Osteocyte (in vitro differentiated cells): ENCODE results near the gene RASSF1. TPM values are rescaled to one million over a fixed set of nuclear protein-coding genes. Genes with fewer than 3 reads are reported as not detected.

Experiments used
- DNase-seq: peaks from one replicate; pipeline ENCODE4 v3.0.0; 2021; ENCODE audit warnings: mixed read lengths; ENCODE audit not compliant: unreplicated experiment; ENCODE audit errors: extremely low spot score
- H3K27ac Mint-ChIP-seq: one replicate; pipeline ENCODE4 v1.8.0; 2021; ENCODE audit warnings: mild to moderate bottlenecking, mixed read lengths; ENCODE audit not compliant: unreplicated experiment
- H3K27me3 Mint-ChIP-seq: one replicate; pipeline ENCODE4 v1.8.0; 2021; ENCODE audit warnings: mixed read lengths; ENCODE audit not compliant: unreplicated experiment
- H3K36me3 Mint-ChIP-seq: one replicate; pipeline ENCODE4 v1.8.0; 2021; ENCODE audit warnings: mixed read lengths; ENCODE audit not compliant: unreplicated experiment
- H3K4me1 Mint-ChIP-seq: one replicate; pipeline ENCODE4 v1.8.0; 2021; ENCODE audit warnings: mixed read lengths; ENCODE audit not compliant: unreplicated experiment
- H3K4me3 Mint-ChIP-seq: one replicate; pipeline ENCODE4 v1.8.0; 2021; ENCODE audit warnings: mild to moderate bottlenecking, moderate library complexity, mixed read lengths; ENCODE audit not compliant: unreplicated experiment
- H3K9me3 Mint-ChIP-seq: one replicate; pipeline ENCODE4 v1.8.0; 2021; ENCODE audit warnings: mixed read lengths; ENCODE audit not compliant: unreplicated experiment
- total RNA-seq: library from RNA; stranded (reverse); gene quantifications from 2 replicates; pipeline ENCODE4 v1.2.1, GENCODE V29; 2021
- TF ChIP-seq, protein P1 (sequence below): fragments of 200-600 bp; sonication (generic); IDR thresholded peaks from 2 replicates; pipeline ENCODE4 v1.5.0; 2021; ENCODE audit warnings: antibody characterized with exemption, mild to moderate bottlenecking, moderate library complexity

Gene RASSF1
- total RNA-seq, 1 donor from 2014 or later, result 12.8 TPM

DNA sequence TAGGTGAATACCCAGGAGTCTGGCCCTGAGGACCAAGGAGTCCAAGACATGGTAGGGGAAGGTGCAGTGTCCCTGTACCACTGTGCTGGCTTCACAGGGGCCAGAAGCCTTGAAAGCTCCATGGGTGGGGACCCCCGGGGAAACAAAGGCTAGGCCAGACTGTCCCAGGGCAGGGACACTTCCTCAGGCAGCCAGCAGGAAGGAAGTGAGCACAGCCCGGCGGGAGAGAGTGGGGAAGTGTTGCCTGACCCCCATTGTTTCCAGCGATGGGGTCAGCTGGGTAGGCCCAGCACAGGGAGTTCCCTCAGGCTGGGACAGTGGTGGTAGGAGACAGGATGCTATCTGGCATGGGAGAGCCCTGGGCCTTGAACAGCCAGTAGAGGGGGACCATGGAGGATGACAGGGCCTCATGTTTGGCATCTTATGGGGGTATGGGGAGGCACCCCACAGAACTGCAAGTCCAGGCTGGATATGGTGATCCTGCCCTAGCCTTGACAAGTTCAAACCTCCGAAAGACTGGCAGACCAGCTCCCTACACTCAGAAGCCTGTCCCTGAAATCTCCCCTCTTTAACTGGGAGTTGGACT lies 16.9 kb downstream of the RASSF1 start:
- no peaks in the 10 kb centered on the region for H3K36me3 Mint-ChIP-seq
- no peak overlapping the region for H3K27ac Mint-ChIP-seq
- no peaks in the 10 kb centered on the region for H3K9me3 Mint-ChIP-seq
- H3K4me3 Mint-ChIP-seq, result no peak overlapping the region
- H3K27me3 Mint-ChIP-seq, result no peaks in the 10 kb centered on the region
- DNase-seq, result no peak
- H3K4me1 Mint-ChIP-seq, result peaks cover 37% of the 10 kb centered on the region
- TF ChIP-seq, protein P1, sequence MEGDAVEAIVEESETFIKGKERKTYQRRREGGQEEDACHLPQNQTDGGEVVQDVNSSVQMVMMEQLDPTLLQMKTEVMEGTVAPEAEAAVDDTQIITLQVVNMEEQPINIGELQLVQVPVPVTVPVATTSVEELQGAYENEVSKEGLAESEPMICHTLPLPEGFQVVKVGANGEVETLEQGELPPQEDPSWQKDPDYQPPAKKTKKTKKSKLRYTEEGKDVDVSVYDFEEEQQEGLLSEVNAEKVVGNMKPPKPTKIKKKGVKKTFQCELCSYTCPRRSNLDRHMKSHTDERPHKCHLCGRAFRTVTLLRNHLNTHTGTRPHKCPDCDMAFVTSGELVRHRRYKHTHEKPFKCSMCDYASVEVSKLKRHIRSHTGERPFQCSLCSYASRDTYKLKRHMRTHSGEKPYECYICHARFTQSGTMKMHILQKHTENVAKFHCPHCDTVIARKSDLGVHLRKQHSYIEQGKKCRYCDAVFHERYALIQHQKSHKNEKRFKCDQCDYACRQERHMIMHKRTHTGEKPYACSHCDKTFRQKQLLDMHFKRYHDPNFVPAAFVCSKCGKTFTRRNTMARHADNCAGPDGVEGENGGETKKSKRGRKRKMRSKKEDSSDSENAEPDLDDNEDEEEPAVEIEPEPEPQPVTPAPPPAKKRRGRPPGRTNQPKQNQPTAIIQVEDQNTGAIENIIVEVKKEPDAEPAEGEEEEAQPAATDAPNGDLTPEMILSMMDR, result no peak

DNA sequence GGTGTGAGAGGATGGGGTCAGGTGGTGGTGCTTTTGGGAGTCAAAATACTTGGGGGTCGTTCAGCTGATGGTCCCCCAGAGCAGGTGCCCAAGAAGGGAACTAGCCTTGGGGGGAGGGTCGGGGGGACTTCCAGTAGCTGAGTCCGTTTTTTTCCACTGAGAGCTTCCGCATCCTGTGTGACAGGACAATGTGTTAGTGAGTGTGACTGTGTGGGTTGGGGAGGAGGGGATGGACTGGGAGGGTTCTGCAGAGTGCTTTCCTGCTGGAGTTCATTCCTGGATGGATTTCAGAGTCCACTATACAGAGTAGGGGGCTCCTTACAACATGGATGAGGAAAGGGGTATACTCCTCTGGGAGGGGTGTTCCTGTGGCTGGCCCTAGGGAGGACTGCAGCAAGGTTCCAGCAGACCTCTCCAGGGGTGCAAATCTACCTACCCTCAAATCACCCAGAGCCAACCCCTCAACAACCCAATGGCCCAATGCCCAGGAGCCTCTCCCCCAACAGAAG lies 17.5 kb downstream of the RASSF1 start:
- Mint-ChIP-seq H3K9me3 (no peaks in the 10 kb centered on the region), H3K4me1 (peaks cover 35% of the 10 kb centered on the region)

DNA sequence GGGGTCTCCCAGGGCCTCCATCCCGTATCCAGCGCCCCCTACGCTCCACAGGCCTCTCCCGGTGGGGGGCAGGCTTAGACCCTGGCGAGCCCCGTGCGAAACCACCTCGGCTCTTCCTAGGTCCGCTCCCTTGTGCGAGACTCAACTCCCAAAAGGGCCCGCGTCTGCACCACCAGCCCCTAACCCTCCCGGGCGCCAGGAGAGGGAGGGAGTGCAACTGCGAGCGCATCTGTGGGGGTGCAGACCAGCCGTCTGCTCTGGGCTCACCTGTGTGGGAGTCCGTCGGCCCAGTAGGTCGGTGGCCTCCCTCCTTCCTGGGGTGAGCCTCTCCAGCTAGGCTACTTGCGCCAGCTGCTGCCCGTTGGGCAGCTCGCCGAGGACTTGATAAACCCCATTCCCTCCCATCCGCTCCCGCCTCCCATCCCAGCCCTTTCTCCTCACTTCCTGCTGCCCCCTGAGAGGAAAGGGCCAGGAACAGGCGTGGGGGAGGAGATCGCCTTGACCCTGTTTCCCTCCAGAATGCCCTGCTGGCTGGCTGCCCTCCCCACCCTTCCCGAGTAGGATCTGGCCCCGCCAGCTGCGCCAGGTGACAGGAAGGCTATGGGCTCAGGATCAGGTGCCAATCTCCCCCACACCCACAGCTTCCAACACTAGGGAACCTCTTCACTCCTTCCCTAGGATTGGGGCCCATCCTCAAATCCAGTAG lies 18.1 kb downstream of the RASSF1 start, which contains the start of gene HYAL2:
Gene HYAL2 (minus strand): TSS at position 360 of the 706 bp plus-strand sequence. CDS start 2,256 bp downstream, outside the sequence.
- peak within 1 kb of the TSS; percentile 82 for H3K4me3 Mint-ChIP-seq
- H3K36me3 Mint-ChIP-seq, result no peaks in the 10 kb centered on the region
- peak within 1 kb of the TSS; percentile 99 for H3K27ac Mint-ChIP-seq
- H3K27me3 Mint-ChIP-seq, result no peaks in the 10 kb centered on the region
- no peak for DNase-seq
- H3K4me1 Mint-ChIP-seq, result peaks cover 33% of the 10 kb centered on the region
- TF ChIP-seq, protein P1, result no peak
- H3K9me3 Mint-ChIP-seq, result no peaks in the 10 kb centered on the region

More for the DNA sequence above, 17.5 kb downstream of the RASSF1 start:
- no peaks in the 10 kb centered on the region for H3K27me3 Mint-ChIP-seq
- TF ChIP-seq, protein P1, result no peak
- H3K36me3 Mint-ChIP-seq, result no peaks in the 10 kb centered on the region
- no peak for DNase-seq
- H3K4me3 Mint-ChIP-seq, result peak overlapping the region; percentile 16
- no peak overlapping the region for H3K27ac Mint-ChIP-seq

DNA sequence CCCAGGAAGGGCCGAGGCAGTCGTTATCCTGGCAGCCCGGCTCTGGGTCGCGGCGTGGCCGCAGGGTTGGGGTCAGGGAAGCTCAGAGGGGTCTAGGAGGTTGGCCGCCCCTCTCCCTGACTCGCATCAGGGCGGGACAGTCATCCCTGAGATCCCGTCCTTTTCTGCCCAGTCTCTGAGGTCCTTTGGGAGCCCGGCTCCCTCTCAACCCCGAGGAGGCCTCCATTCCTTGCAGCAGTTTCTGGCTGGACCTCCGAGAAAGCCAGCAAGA lies 18.6 kb downstream of the RASSF1 start:
- DNase-seq, result no peak
- no peak overlapping the region for H3K4me3 Mint-ChIP-seq
- H3K4me1 Mint-ChIP-seq, result peaks cover 30% of the 10 kb centered on the region
- no peaks in the 10 kb centered on the region for H3K9me3 Mint-ChIP-seq
- H3K27me3 Mint-ChIP-seq, result no peaks in the 10 kb centered on the region
- TF ChIP-seq, protein P1, result no peak
- no peaks in the 10 kb centered on the region for H3K36me3 Mint-ChIP-seq
- H3K27ac Mint-ChIP-seq, result no peak overlapping the region

DNA sequence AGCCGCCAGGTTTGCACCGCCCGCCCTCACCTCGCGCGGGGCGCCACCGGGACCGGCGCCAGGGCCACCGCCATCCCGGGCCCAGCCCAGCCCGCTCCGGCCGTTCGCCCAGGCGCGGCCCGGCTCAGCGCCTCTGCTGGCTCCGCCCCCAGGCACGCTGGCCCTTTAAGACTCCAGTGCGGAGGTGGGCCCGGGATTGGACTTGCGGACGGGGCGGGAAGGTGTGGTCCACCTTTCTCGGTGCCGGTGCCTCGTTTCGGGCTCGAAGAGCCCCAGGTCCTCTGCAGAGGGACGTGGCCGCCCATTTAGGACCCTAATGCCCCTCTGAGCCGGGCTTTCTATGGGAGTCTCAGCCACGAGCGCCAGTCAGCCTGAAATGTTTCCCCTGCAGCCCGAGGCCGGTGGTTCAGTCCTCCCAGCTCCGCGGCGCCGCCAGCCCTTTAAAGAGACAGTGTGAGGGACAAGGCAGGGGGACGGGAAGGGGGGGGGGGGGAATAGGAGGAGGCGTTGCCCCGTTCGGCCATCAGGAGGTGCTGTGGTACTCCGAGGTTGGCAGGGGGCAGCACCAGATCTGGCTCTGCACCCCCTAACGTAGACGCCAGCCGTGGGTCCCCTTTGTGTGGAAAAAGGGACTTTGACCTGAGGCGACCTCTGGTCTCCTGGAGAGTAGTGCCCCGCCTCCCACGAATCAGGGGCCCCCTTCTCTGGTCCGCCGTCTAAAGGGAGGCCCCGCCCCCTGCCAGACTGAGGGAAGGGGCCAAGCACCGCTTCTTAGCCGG lies 19.1 kb downstream of the RASSF1 start:
- H3K27ac Mint-ChIP-seq, result peak overlapping the region; percentile 99
- peak overlapping the region; percentile 82 for H3K4me3 Mint-ChIP-seq
- peaks cover 32% of the 10 kb centered on the region for H3K4me1 Mint-ChIP-seq
- peak; percentile 95 for DNase-seq
- no peaks in the 10 kb centered on the region for H3K9me3 Mint-ChIP-seq
- peaks cover 3% of the 10 kb centered on the region for H3K36me3 Mint-ChIP-seq
- H3K27me3 Mint-ChIP-seq, result no peaks in the 10 kb centered on the region
- TF ChIP-seq, protein P1, result peak; percentile 67
